HG03108 (cell line): ENCODE measurements around the gene NDUFA8.
A peak's percentile ranks its signal among the peaks of the same experiment; 100 is the strongest.

Experiments used
- ATAC-seq: cut with Tn5 transposase; IDR thresholded peaks from one replicate; pipeline ENCODE4 v1.9.1; 2021; ENCODE audit warnings: moderate library complexity; ENCODE audit not compliant: unreplicated experiment

The NDUFA8 gene

DNA sequence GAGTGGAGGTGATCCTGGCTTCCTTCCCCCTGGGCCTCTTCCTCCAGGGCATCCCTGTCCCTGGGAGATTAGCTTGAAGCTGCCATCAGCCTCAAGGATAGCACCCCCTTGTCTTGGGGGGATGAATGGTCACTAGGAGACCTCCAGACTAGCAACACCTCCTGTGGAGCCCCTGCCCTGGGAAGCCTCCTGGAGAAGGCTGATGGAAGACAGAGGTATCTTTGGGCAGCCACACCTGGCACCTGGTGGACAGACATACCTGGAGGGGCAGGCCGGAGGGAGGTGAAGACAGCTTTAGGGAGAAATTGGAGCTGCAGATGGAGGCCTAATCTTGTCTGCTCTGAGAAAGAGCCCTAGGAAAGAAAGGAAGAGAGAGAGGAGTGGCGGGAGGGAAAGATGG lies 57.4 kb downstream of the NDUFA8 start:
- no peak for ATAC-seq

GRCh38 chr9:122100756-122101155 lies 58.8 kb downstream of the NDUFA8 start:
- no peak for ATAC-seq

DNA sequence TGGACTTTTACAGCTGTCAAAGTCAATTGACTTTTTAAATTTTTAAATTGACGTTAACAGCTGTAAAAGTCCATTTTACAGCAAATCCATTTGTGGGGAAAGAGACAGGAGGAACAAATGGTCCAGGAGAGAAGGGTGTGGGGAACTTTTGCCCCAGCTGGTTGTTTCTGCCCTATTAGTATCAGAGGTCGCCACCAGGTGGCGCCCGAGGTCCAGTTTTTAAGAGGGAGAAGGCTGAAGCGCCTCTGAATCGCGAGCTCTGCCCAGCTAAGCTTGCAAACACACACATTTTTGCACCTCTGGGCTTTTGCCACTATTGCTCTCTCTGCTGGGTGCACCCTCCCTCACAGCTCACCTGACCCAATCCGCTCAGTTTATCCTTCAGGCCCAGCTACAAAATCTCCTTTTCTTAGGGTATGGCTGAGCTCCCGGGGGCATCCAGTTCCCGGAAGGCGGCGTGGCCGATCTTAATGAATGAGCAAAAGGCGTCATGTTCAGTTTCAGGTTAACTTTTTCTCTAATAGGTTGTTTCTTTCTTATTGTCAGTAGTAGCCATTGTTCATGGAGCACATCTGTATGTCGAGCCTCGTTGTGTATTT lies 60.2 kb downstream of the NDUFA8 start:
- peak; percentile 60 for ATAC-seq

GRCh38 chr9:122097679-122098315 lies 61.8 kb downstream of the NDUFA8 start:
- ATAC-seq, result no peak

DNA sequence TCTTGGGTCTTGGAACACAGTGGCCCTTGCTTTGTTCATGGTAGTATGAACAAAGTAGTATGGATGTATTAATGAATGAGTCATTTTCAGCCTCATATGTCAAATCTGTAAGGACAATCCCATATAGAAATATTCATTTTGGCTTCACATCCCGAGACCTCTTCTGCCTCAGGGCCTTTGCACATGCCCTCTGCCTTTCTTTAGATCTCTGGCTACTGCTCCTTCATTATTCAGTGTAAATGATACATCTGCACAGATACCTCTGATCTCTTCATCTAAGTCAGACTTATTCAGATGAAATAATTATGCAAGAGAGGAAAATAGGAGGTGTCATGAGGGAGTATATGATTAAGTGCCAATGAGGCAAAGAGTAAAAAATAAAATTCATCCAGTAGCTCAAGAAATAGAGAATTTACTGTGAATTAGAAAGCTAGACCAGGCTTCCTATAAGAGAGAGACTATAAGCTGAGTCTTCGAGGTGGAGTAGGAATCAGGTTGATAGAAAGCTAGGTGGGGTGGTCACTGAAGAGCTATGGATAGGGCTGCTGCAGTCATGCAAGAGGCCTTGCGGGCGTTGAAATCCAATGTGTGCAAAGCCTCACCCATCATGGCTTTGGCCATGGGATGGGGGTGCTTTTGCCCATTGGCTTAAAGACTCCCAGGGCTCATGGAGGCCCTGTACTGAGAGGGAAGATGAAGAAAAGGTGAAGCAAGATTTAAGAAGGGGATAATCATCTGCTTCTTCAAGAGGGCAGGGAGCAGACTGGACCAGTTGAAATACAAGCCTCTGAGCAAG lies 62.8 kb downstream of the NDUFA8 start:
- no peak for ATAC-seq

GRCh38 chr9:122095010-122095767 lies 64.4 kb downstream of the NDUFA8 start:
- ATAC-seq, result no peak
